PC-3 (cell line): Measurements from ENCODE around the gene ASTN2. TPM values are rescaled to one million over a fixed set of nuclear protein-coding genes. Genes with fewer than 3 reads are reported as not detected.
A peak's percentile ranks its signal among the peaks of the same experiment; 100 is the strongest.

Experiments
- ATAC-seq: fragments of 200-7000 bp; cut with Tn5 transposase; 2 replicates; pipeline ENCODE4 v1.9.1; 2020; ENCODE audit warnings: mild to moderate bottlenecking, moderate library complexity
- BruUV-seq: library from RNA; stranded (reverse); fragments of 400-500 nt; replicated peaks from 2 replicates; lab custom pipeline; 2021; lab: Mats Ljungman, UMichigan
- CTCF ChIA-PET: fragments of 300-600 bp; sonication (Branson Sonifier 250); formaldehyde crosslinking; loops from one replicate; lab custom pipeline; 2022; ENCODE audit warnings: antibody characterized with exemption; lab: Charles Lee
- POLR2A ChIA-PET: fragments of 300-600 bp; sonication (Branson Sonifier 250); formaldehyde crosslinking; loops from one replicate; lab custom pipeline; 2022; ENCODE audit warnings: antibody characterized with exemption; ENCODE audit not compliant: unreplicated experiment; lab: Charles Lee
- DNase-seq: peaks from one replicate; pipeline ENCODE4 v3.0.0-alpha.2; 2015
- H2AFZ ChIP-seq: fragments of 300-600 bp; sonication (generic); 2 replicates; pipeline ENCODE4 v1.6.0; 2016; ENCODE audit warnings: antibody characterized with exemption, low read length
- H3F3A ChIP-seq: fragments of 300-600 bp; sonication (generic); one replicate; pipeline ENCODE4 v1.6.0; 2017; ENCODE audit warnings: antibody characterized with exemption, low read length, control low read depth, mild to moderate bottlenecking; ENCODE audit not compliant: unreplicated experiment
- H3K27ac ChIP-seq: fragments of 300-600 bp; sonication (generic); 2 replicates; pipeline ENCODE4 v1.5.1; 2016; ENCODE audit warnings: mild to moderate bottlenecking, low read length
- H3K27me3 ChIP-seq: fragments of 300-600 bp; sonication (generic); 2 replicates; pipeline ENCODE4 v1.6.1; 2016; ENCODE audit warnings: low read length, mixed read lengths
- H3K36me3 ChIP-seq: fragments of 300-600 bp; sonication (generic); 2 replicates; pipeline ENCODE4 v1.6.1; 2016; ENCODE audit warnings: low read depth, mixed run types, low read length, mixed read lengths
- H3K4me1 ChIP-seq: fragments of 300-600 bp; sonication (generic); 2 replicates; pipeline ENCODE4 v1.5.1; 2016; ENCODE audit warnings: low read length; ENCODE audit not compliant: insufficient read depth
- H3K4me2 ChIP-seq: fragments of 300-600 bp; sonication (generic); 2 replicates; pipeline ENCODE4 v1.6.0; 2016; ENCODE audit warnings: low read length
- H3K4me3 ChIP-seq: fragments of 300-600 bp; sonication (generic); 2 replicates; pipeline ENCODE4 v1.5.1; 2016; ENCODE audit warnings: mild to moderate bottlenecking, low read length, mixed read lengths
- H3K79me2 ChIP-seq: fragments of 300-600 bp; sonication (generic); 2 replicates; pipeline ENCODE4 v1.6.1; 2017; ENCODE audit warnings: low read length, mixed read lengths
- H3K9ac ChIP-seq: fragments of 300-600 bp; sonication (generic); 2 replicates; pipeline ENCODE4 v1.6.0; 2016; ENCODE audit warnings: mild to moderate bottlenecking, low read length
- H3K9me2 ChIP-seq: fragments of 300-600 bp; sonication (generic); replicated peaks from 2 replicates; pipeline ENCODE4 v1.6.1; 2016; ENCODE audit warnings: mixed run types, low read length, mixed read lengths
- H3K9me3 ChIP-seq: fragments of 300-600 bp; sonication (generic); 2 replicates; pipeline ENCODE4 v1.6.1; 2016; ENCODE audit warnings: low read length, mixed read lengths
- H4K20me1 ChIP-seq: fragments of 300-600 bp; sonication (generic); 2 replicates; pipeline ENCODE4 v1.6.1; 2016; ENCODE audit warnings: low read length, mixed read lengths
- CTCF ChIP-seq: fragments of 300-600 bp; sonication (generic); conservative IDR thresholded peaks from 2 replicates; pipeline ENCODE4 v1.5.1; 2017; ENCODE audit warnings: antibody characterized with exemption, low read depth, mild to moderate bottlenecking, low read length
- EZH2 ChIP-seq: fragments of 300-600 bp; sonication (generic); IDR thresholded peaks from one replicate; pipeline ENCODE4 v1.6.1; 2017; ENCODE audit warnings: antibody characterized with exemption, mild to moderate bottlenecking, low read length; ENCODE audit not compliant: unreplicated experiment
- EZH2phosphoT487 ChIP-seq: fragments of 300-600 bp; sonication (generic); IDR thresholded peaks from 2 replicates; pipeline ENCODE4 v1.6.1; 2018; ENCODE audit warnings: mild to moderate bottlenecking, antibody characterized with exemption, low read length, borderline replicate concordance
- intact Hi-C: fragments of 100-400 bp; cut with micrococcal nuclease; formaldehyde crosslinking; loops from 2 replicates; pipeline ENCODE4 v1.9.0; 2023
- total RNA-seq: library from RNA; depleted of rRNA; stranded (reverse); fragments of >200 nt; gene quantifications from 2 replicates; pipeline ENCODE4 v1.2.3, GENCODE V29; 2014

ASTN2 gene
- total RNA-seq, 1 experiment from 2014 or later = 3.5 TPM

- ChIA-PET POLR2A (no interaction called here), CTCF (no interaction called here)
- Histone ChIP-seq H3K4me3 (no peak overlapping the region), H3K4me2 (no peak overlapping the region), H3K9ac (no peak overlapping the region), H3F3A (no peaks in the 10 kb centered on the region), H3K9me3 (no peaks in the 10 kb centered on the region), H3K9me2 (no peaks in the 10 kb centered on the region), H3K27me3 (no peaks in the 10 kb centered on the region), H2AFZ (no peak overlapping the region), H3K27ac (no peak overlapping the region), H3K4me1 (peaks cover 23% of the 10 kb centered on the region), H4K20me1 (no peaks in the 10 kb centered on the region), H3K79me2 (no peaks in the 10 kb centered on the region), H3K36me3 (no peaks in the 10 kb centered on the region)
- ATAC-seq (no peak), DNase-seq (no peak)
- TF ChIP-seq CTCF (no peak), EZH2 (no peak), EZH2phosphoT487 (no peak)
- no TSS peak for BruUV-seq
- intact Hi-C loops = no loop called here
Observed at GRCh38 chr9:116942593-116943061, 472.2 kb downstream of the ASTN2 start.

- POLR2A ChIA-PET = interaction anchor here (0.6 kb wide), 1 partner anchor 77 kb away, joined by 9 read pairs; no protein-coding TSS in a partner anchor
- Histone ChIP-seq H3K9me2 (no peaks in the 10 kb centered on the region), H3K36me3 (no peaks in the 10 kb centered on the region), H3K4me1 (peaks cover 24% of the 10 kb centered on the region), H2AFZ (no peak overlapping the region), H3K27me3 (no peaks in the 10 kb centered on the region), H3K4me2 (peak overlapping the region; percentile 49; the same call in 1 of the 2 replicates), H3F3A (no peaks in the 10 kb centered on the region), H3K9me3 (no peaks in the 10 kb centered on the region), H3K79me2 (no peaks in the 10 kb centered on the region), H4K20me1 (no peaks in the 10 kb centered on the region), H3K9ac (no peak overlapping the region), H3K4me3 (no peak overlapping the region; the same call in 1 of the 2 replicates), H3K27ac (peak overlapping the region; percentile 69)
- CTCF ChIA-PET = interaction anchor here (0.6 kb wide), 1 partner anchor 17 kb away, joined by 4 read pairs; no protein-coding TSS in a partner anchor
- BruUV-seq = no TSS peak
- no peak for ATAC-seq
- no peak for DNase-seq
- intact Hi-C loops = no loop called here
- TF ChIP-seq EZH2 (no peak), EZH2phosphoT487 (no peak), CTCF (no peak)
Observed at GRCh38 chr9:116941266-116941665, 473.6 kb downstream of the ASTN2 start.

GRCh38 chr9:116940614-116941215 lies 474.1 kb downstream of the ASTN2 start:
- H3K27ac ChIP-seq = peak overlapping the region; percentile 69
- intact Hi-C loops = no loop called here
- H3K79me2 ChIP-seq = no peaks in the 10 kb centered on the region
- no peaks in the 10 kb centered on the region for H3K36me3 ChIP-seq
- H3F3A ChIP-seq = no peaks in the 10 kb centered on the region
- H2AFZ ChIP-seq = no peak overlapping the region
- H3K9me2 ChIP-seq = no peaks in the 10 kb centered on the region
- ChIA-PET POLR2A (no interaction called here), CTCF (no interaction called here)
- ATAC-seq = no peak; the same call in 1 of the 2 replicates
- no peak overlapping the region; the same call in 1 of the 2 replicates for H3K4me3 ChIP-seq
- H3K9ac ChIP-seq = no peak overlapping the region
- no TSS peak for BruUV-seq
- H3K4me2 ChIP-seq = peak overlapping the region; percentile 49
- DNase-seq = peak; percentile 74
- H3K4me1 ChIP-seq = peaks cover 24% of the 10 kb centered on the region
- TF ChIP-seq CTCF = no peak
- TF ChIP-seq EZH2phosphoT487 = no peak
- no peak for TF ChIP-seq EZH2
- H3K9me3 ChIP-seq = no peaks in the 10 kb centered on the region
- H3K27me3 ChIP-seq = no peaks in the 10 kb centered on the region
- H4K20me1 ChIP-seq = no peaks in the 10 kb centered on the region
